H9 (cell line): Measurements from ENCODE around the gene MAN1B1. TPM values are rescaled to one million over a fixed set of nuclear protein-coding genes. Genes with fewer than 3 reads are reported as not detected.

Experiments
- DNase-seq: peaks from one replicate; pipeline ENCODE4 v3.0.0-alpha.2; 2017
- H2AFZ ChIP-seq: one replicate; pipeline ENCODE4 v1.6.1; 2013; ENCODE audit warnings: mild to moderate bottlenecking, low read length, control low read depth, moderate library complexity
- H2AK5ac ChIP-seq: 2 replicates; pipeline ENCODE4 v1.6.1; 2013; ENCODE audit warnings: low read length, control low read depth, mixed read lengths; ENCODE audit not compliant: insufficient read length
- H2BK120ac ChIP-seq: one replicate; pipeline ENCODE4 v1.6.1; 2013; ENCODE audit warnings: low read depth, mild to moderate bottlenecking, low read length, control low read depth, inconsistent platforms; ENCODE audit not compliant: poor library complexity, severe bottlenecking
- H2BK12ac ChIP-seq: 2 replicates; pipeline ENCODE4 v1.6.1; 2013; ENCODE audit warnings: low read length, control low read depth, mixed read lengths, low read depth; ENCODE audit not compliant: insufficient read length
- H2BK15ac ChIP-seq: 2 replicates; pipeline ENCODE4 v1.6.1; 2013; ENCODE audit warnings: low read depth, low read length, control low read depth
- H2BK20ac ChIP-seq: one replicate; pipeline ENCODE4 v1.6.1; 2013; ENCODE audit warnings: low read depth, mild to moderate bottlenecking, low read length, control low read depth, inconsistent platforms; ENCODE audit not compliant: poor library complexity, severe bottlenecking
- H2BK5ac ChIP-seq: 2 replicates; pipeline ENCODE4 v1.6.1; 2013; ENCODE audit warnings: low read length, control low read depth, mixed read lengths; ENCODE audit not compliant: insufficient read length
- H3K14ac ChIP-seq: 2 replicates; pipeline ENCODE4 v1.6.1; 2013; ENCODE audit warnings: low read length, control low read depth; ENCODE audit not compliant: insufficient read depth
- H3K18ac ChIP-seq: 2 replicates; pipeline ENCODE4 v1.6.1; 2013; ENCODE audit warnings: low read depth, mild to moderate bottlenecking, mixed read lengths, low read length, control low read depth; ENCODE audit not compliant: insufficient read length
- H3K23ac ChIP-seq: 2 replicates; pipeline ENCODE4 v1.6.1; 2013; ENCODE audit warnings: low read length, control low read depth, mixed read lengths, low read depth; ENCODE audit not compliant: insufficient read length
- H3K23me2 ChIP-seq: 2 replicates; pipeline ENCODE4 v1.6.1; 2013; ENCODE audit warnings: low read depth, mild to moderate bottlenecking, mixed read lengths, low read length, control low read depth; ENCODE audit not compliant: insufficient read length, poor library complexity, severe bottlenecking
- H3K27ac ChIP-seq: 2 replicates; pipeline ENCODE4 v1.5.1; 2013; ENCODE audit warnings: low read length, control low read depth, mixed read lengths, low read depth; ENCODE audit not compliant: insufficient read length
- H3K27me3 ChIP-seq: 2 replicates; pipeline ENCODE4 v1.6.1; 2013; ENCODE audit warnings: low read length, control low read depth, inconsistent platforms; ENCODE audit not compliant: insufficient read depth
- H3K4ac ChIP-seq: 2 replicates; pipeline ENCODE4 v1.6.1; 2013; ENCODE audit warnings: low read depth, mild to moderate bottlenecking, control low read depth, inconsistent platforms, low read length, moderate library complexity
- H3K4me1 ChIP-seq: 2 replicates; pipeline ENCODE4 v1.6.1; 2013; ENCODE audit warnings: low read length, control low read depth, inconsistent platforms; ENCODE audit not compliant: insufficient read depth
- H3K4me2 ChIP-seq: 2 replicates; pipeline ENCODE4 v1.6.1; 2013; ENCODE audit warnings: low read length, control low read depth, mixed read lengths; ENCODE audit not compliant: insufficient read length, insufficient read depth
- H3K56ac ChIP-seq: 2 replicates; pipeline ENCODE4 v1.6.1; 2013; ENCODE audit warnings: low read depth, mild to moderate bottlenecking, mixed read lengths, low read length, control low read depth; ENCODE audit not compliant: insufficient read length
- H3K79me1 ChIP-seq: 2 replicates; pipeline ENCODE4 v1.6.1; 2013; ENCODE audit warnings: low read depth, mild to moderate bottlenecking, moderate library complexity, low read length, control low read depth, inconsistent platforms; ENCODE audit not compliant: insufficient read depth, poor library complexity, severe bottlenecking
- H3K79me2 ChIP-seq: 2 replicates; pipeline ENCODE4 v1.6.1; 2013; ENCODE audit warnings: low read length, control low read depth, inconsistent platforms; ENCODE audit not compliant: insufficient read depth
- H3K9ac ChIP-seq: 2 replicates; pipeline ENCODE4 v1.6.1; 2013; ENCODE audit warnings: low read length, control low read depth, mixed read lengths; ENCODE audit not compliant: insufficient read length; ENCODE audit errors: extremely low read depth
- H3K9me3 ChIP-seq: one replicate; pipeline ENCODE4 v1.6.1; 2013; ENCODE audit warnings: low read depth, low read length, inconsistent platforms; ENCODE audit not compliant: control insufficient read depth
- H3T11ph ChIP-seq: one replicate; pipeline ENCODE4 v1.6.1; 2013; ENCODE audit warnings: mild to moderate bottlenecking, low read length, control low read depth, inconsistent platforms
- H4K20me1 ChIP-seq: one replicate; pipeline ENCODE4 v1.6.1; 2013; ENCODE audit not compliant: control insufficient read depth, insufficient read length, insufficient read depth
- H4K5ac ChIP-seq: 2 replicates; pipeline ENCODE4 v1.6.1; 2013; ENCODE audit warnings: low read depth, mild to moderate bottlenecking, mixed read lengths, low read length, control low read depth; ENCODE audit not compliant: insufficient read length
- H4K8ac ChIP-seq: replicated peaks from 2 replicates; pipeline ENCODE4 v1.6.1; 2013; ENCODE audit warnings: low read length, control low read depth, mixed read lengths, low read depth; ENCODE audit not compliant: insufficient read length
- H4K91ac ChIP-seq: 2 replicates; pipeline ENCODE4 v1.6.1; 2013; ENCODE audit warnings: low read depth, mild to moderate bottlenecking, moderate library complexity, mixed read lengths, low read length, control low read depth; ENCODE audit not compliant: insufficient read length
- H3K27ac Mint-ChIP-seq, 3 experiments: 2 replicates in 2 of 3; 3 replicates in 1 of 3; pipeline ENCODE4 v1.8.0; 2020 to 2021; ENCODE audit warnings: mixed read lengths in 3 of 3, mild to moderate bottlenecking in 1 of 3, moderate library complexity in 1 of 3
- H3K27me3 Mint-ChIP-seq: 2 replicates; pipeline ENCODE4 v1.8.0; 2021; ENCODE audit warnings: low read depth, mild to moderate bottlenecking, moderate library complexity, mixed read lengths
- H3K36me3 Mint-ChIP-seq, 3 experiments: 2 replicates in 2 of 3; 3 replicates in 1 of 3; pipeline ENCODE4 v1.8.0; 2020 to 2021; ENCODE audit warnings: low read depth in 3 of 3, mixed read lengths in 3 of 3; ENCODE audit not compliant: insufficient read depth in 1 of 3
- H3K4me1 Mint-ChIP-seq, 2 experiments: 2 replicates each; pipeline ENCODE4 v1.8.0; 2020; ENCODE audit warnings: mixed read lengths in 2 of 2
- H3K4me3 Mint-ChIP-seq, 2 experiments: 2 replicates in 1 of 2; 3 replicates in 1 of 2; pipeline ENCODE4 v1.8.0; 2020 to 2021; ENCODE audit warnings: mild to moderate bottlenecking in 2 of 2, mixed read lengths in 2 of 2, moderate library complexity in 1 of 2
- H3K9me3 Mint-ChIP-seq, 2 experiments: 2 replicates in 1 of 2; 3 replicates in 1 of 2; pipeline ENCODE4 v1.8.0; 2020; ENCODE audit warnings: mild to moderate bottlenecking in 2 of 2, mixed read lengths in 2 of 2, moderate library complexity in 1 of 2
- WGBS: extraction: QIAGEN DNeasy Blood & Tissue Kit; methylation state at CpG from one replicate; pipeline ENCODE4 v1.1.7; 2013; ENCODE audit warnings: missing lambda C conversion rate, low lambda C conversion rate, mixed read lengths; ENCODE audit not compliant: insufficient read length; ENCODE audit errors: extremely low coverage; 5-methylcytosine and 5-hydroxymethylcytosine counted together
- total RNA-seq: library from RNA; stranded (reverse); gene quantifications from 2 replicates; pipeline ENCODE4 v1.2.1, GENCODE V29; 2021
- TF ChIP-seq, protein P1 (sequence below): fragments of 200-600 bp; sonication (generic); conservative IDR thresholded peaks from 3 replicates; pipeline ENCODE4 v1.8.0; 2021; ENCODE audit warnings: antibody characterized with exemption, mild to moderate bottlenecking

MAN1B1 gene
- total RNA-seq, 1 experiment from 2014 or later, result 34.9 TPM

DNA sequence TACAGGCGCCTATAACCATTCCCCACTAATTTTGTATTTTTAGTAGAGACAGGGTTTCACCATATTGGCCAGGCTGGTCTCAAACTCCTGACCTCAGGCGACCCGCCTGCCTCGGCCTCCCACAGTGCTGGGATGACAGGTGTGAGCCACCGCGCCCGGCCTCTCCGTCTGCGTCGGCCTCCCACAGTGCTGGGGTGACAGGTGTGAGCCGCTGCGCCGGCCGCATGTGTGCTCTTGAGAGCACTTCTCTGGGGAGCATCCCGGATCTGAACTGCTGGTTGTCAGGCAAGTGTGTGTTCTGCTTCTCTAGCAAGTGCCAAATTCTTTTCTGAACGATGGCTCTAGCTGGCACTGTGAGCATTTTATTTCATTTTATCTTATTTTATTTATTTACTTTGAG is 29.2 kb upstream of the MAN1B1 start:
- Histone ChIP-seq H3T11ph (no peak overlapping the region), H2AK5ac (no peak overlapping the region), H2BK5ac (no peak overlapping the region), H3K9me3 (no peaks in the 10 kb centered on the region), H2BK20ac (no peak overlapping the region), H3K4me1 (no peaks in the 10 kb centered on the region), H3K4ac (no peak overlapping the region), H3K18ac (no peak overlapping the region), H3K56ac (no peak overlapping the region), H2AFZ (no peak overlapping the region), H3K79me1 (no peaks in the 10 kb centered on the region), H4K5ac (no peak overlapping the region), H3K79me2 (no peaks in the 10 kb centered on the region), H3K23ac (no peak overlapping the region), H3K9ac (no peak overlapping the region), H2BK12ac (no peak overlapping the region), H4K91ac (no peak overlapping the region), H2BK120ac (no peak overlapping the region), H3K4me2 (no peak overlapping the region), H4K8ac (no peak overlapping the region), H2BK15ac (no peak overlapping the region), H3K27me3 (peaks cover 2% of the 10 kb centered on the region; the same call in 1 of the 2 replicates), H3K27ac (no peak overlapping the region), H3K14ac (no peak overlapping the region), H3K23me2 (peaks cover 6% of the 10 kb centered on the region), H4K20me1 (no peaks in the 10 kb centered on the region)
- Mint-ChIP-seq H3K36me3 (no peaks in the 10 kb centered on the region), H3K27me3 (peaks cover 43% of the 10 kb centered on the region), H3K4me1 (peaks cover 2 to 7% of the 10 kb centered on the region in 2 experiments), H3K9me3 (no peaks in the 10 kb centered on the region), H3K4me3 (no peak overlapping the region), H3K27ac (no peak overlapping the region)
- no peak for DNase-seq
- WGBS, result no CpG with 5 or more reads among the region's 16 CpGs
- TF ChIP-seq, protein P1, sequence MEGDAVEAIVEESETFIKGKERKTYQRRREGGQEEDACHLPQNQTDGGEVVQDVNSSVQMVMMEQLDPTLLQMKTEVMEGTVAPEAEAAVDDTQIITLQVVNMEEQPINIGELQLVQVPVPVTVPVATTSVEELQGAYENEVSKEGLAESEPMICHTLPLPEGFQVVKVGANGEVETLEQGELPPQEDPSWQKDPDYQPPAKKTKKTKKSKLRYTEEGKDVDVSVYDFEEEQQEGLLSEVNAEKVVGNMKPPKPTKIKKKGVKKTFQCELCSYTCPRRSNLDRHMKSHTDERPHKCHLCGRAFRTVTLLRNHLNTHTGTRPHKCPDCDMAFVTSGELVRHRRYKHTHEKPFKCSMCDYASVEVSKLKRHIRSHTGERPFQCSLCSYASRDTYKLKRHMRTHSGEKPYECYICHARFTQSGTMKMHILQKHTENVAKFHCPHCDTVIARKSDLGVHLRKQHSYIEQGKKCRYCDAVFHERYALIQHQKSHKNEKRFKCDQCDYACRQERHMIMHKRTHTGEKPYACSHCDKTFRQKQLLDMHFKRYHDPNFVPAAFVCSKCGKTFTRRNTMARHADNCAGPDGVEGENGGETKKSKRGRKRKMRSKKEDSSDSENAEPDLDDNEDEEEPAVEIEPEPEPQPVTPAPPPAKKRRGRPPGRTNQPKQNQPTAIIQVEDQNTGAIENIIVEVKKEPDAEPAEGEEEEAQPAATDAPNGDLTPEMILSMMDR, result no peak
